G401.6 (cell line): Measurements from ENCODE around the gene HSPA12B.
"Not testable (repeated sequence)": the region's sequence is repeated elsewhere in the genome, so short reads cannot be mapped to it uniquely, and the experiment has no call there.

ENCODE experiments used
- FAIRE-seq: peaks from 2 replicates; lab custom pipeline; 2012; peaks lifted over from hg19 to GRCh38; lab: Jason Lieb, UNC

HSPA12B gene

GRCh38 chr20:3787324-3788014, 55.0 kb downstream of the HSPA12B start:
- FAIRE-seq = no peak

DNA sequence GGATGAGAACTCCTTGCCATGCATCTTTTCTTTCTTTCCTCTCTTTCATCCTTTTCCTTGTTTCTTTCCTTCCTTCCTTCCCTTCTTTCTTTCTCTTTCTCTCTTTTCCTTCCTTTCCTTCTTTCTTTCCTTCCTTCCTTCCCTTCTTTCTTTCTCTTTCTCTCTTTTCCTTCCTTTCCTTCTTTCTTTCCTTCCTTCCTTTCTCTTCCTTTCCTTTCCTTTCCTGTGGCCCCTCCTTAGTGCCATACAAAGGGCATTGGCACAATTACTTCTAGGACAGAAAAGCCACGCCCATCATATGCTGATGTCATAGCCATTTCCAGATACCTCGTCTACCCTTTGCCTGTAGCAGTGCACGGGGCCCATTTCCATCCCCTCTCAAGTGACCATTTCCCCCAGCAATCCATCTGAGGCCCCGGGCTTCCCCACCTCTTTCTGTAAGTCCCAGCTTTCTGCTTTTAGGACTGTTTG, 56.2 kb downstream of the HSPA12B start:
- FAIRE-seq = no peak

- not testable (repeated sequence) for FAIRE-seq
These were observed 56.7 kb downstream of the HSPA12B start for GRCh38 chr20:3789201-3789600.

DNA sequence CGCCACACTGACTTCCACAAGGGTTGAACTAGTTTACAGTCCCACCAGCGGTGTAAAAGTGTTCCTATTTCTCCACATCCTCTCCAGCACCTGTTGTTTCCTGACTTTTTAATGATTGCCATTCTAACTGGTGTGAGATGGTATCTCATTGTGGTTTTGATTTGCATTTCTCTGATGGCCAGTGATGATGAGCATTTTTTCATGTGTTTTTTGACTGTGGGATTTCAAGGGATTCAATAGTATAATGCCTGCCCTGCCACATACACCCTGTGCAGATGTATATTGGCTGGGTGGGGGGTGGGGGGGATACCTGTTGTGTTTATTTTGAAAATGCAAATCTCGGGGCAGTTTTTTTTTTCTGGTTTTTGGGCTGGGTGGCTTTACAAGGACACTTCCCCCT, 61.7 kb downstream of the HSPA12B start:
- not testable (repeated sequence) for FAIRE-seq

GRCh38 chr20:3794701-3795420, 62.4 kb downstream of the HSPA12B start:
- FAIRE-seq = no peak

DNA sequence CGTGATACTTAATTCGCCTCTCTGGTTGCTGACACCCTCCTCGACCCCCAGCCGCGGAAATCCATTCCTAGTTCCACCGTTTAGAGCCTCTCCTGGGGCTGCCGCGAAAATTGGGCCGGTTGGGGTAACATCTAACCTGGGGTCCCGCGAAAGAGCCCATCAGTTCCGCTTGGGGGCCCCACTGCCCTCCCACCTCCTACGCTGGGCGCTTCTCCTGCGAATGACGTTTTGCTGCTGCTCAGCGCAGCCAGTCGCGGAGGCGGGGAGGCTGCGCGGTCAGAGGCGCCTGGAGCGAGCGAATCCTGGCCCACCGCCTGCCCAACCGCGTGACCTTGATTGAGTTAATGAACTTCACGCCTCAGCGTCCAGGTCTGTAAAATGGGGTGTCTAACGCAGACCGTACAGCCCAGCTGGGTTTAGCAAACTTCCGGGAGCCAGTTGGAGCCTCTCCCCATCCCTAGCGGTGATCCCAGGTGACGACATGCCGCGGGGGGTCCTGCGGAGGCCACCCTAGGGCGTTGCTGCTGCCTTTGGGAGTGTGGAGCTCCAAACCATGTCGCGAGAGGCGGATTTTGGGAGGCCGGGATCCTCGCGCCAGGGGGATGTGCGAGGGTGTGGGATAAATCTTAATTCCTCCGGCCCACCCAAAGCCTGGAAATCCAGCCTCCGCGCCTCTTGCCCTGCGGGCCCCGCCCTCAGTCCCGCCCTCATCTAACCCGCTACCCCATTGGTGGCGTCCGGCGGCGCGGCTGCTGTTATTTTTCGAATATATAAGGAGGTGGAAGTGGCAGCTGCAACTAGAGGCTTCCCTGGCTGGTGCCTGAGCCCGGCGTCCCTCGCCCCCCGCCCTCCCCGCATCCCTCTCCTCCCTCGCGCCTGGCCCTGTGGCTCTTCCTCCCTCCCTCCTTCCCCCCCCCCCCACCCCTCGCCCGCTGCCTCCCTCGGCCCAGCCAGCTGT, 63.3 kb downstream of the HSPA12B start, which contains the start of gene CDC25B:
TSS of gene CDC25B (plus strand) at position 800 of the 958 bp plus-strand sequence. CDS start 222 bp downstream, outside the sequence.
- no peak for FAIRE-seq

DNA sequence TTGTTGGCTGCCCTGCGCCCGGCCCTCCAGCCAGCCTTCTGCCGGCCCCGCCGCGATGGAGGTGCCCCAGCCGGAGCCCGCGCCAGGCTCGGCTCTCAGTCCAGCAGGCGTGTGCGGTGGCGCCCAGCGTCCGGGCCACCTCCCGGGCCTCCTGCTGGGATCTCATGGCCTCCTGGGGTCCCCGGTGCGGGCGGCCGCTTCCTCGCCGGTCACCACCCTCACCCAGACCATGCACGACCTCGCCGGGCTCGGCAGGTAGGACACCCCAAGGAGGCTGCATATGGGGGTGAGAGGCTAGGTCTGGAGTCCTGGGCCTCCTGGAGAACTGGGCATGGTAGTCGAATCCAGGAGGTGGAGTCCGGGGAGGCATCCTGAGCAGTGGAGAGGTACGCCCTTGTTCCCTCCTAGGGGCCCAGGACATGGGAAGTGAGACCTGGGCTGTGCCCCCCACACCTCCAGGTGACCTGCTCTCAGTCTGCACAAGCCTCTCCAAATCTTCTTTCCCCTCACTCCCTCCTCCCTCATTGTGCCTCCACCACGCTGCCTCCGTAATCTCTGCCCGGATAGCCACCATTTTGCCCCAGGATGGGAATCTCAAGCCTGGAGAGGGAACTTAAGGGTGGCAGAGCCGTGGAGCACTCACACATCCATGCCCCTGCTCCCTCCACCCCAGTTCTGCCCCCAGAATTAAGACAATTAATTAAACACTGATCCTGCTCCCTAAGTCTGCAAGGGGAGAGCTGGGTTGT, 64.2 kb downstream of the HSPA12B start:
- no peak for FAIRE-seq

- FAIRE-seq = no peak
These were observed 64.7 kb downstream of the HSPA12B start for GRCh38 chr20:3797226-3797545.

- FAIRE-seq = no peak
These were observed 65.3 kb downstream of the HSPA12B start for GRCh38 chr20:3797592-3798372.

DNA sequence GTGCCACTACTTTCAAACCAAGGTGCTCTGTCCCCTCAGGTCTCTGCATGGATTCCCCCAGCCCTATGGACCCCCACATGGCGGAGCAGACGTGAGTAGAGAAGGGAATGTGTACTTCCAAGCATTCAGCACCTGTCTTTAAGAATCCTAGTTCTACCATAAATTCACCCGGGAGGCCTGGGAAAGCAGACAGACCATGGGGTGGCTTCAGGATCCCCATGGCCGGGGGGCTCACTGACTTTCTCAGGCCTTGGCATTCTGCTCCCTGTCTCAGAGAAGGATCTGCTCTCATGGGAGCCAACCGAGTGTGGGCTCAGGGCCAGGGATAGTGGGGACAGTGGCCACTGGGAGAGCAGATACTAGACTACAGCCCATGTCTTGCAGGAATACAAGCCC, 65.9 kb downstream of the HSPA12B start:
- no peak for FAIRE-seq

- FAIRE-seq = no peak
These were observed 66.4 kb downstream of the HSPA12B start for GRCh38 chr20:3798908-3799248.

DNA sequence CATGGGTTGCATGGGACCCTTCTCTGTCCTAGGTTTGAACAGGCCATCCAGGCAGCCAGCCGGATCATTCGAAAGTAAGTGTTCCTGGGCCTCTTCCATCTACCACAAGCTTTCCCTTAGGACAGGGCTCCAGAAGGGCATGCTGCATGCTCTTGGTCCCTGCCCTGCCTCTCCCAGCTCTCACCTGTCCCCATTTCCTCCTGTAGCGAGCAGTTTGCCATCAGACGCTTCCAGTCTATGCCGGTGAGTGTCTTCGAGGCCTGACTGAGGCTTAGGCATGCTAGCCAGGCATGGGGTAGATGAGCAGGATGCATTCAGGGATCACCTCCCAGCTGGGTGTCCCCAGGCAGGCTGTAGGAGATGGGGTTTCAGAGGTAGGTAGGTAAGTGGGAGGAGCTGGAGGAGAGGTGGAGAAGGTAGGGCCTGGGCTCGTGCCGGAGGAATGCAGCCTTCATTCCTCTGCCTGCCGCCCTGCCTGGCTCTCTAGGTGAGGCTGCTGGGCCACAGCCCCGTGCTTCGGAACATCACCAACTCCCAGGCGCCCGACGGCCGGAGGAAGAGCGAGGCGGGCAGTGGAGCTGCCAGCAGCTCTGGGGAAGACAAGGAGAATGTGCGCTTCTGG, 67.9 kb downstream of the HSPA12B start:
- FAIRE-seq = no peak

DNA sequence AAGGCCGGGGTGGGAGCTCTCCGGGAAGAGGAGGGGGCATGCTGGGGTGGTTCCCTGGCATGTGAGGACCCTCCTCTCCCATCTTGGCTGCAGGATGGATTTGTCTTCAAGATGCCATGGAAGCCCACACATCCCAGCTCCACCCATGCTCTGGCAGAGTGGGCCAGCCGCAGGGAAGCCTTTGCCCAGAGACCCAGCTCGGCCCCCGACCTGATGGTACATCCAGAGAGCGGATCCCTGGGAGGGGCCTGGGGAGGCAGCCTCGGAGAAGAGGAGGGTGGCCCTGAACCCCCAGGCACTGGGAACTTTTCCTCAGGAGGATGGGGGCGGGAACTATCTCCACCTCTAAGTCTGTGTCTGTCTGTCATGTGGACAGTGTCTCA, 68.4 kb downstream of the HSPA12B start:
- FAIRE-seq = no peak

DNA sequence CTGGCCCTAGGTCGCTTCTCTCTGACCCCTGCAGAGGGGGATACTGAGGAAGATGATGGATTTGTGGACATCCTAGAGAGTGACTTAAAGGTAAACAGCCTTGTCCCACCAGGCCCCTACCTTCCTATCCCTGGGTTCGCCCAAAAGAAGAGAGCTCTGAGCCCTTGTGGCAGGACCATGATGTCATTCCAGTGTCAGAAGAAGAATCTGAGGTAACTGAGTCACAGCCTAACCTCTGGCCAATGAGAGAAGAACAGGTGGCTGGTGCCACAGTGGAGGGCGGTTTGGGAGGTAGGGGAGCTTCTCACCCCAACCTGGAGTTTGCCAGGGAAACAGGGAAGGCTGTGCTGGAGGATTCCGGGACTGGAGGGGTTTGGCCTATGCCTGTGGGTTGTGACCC, 68.8 kb downstream of the HSPA12B start:
- no peak for FAIRE-seq

GRCh38 chr20:3801846-3802245, 69.4 kb downstream of the HSPA12B start:
- no peak for FAIRE-seq
